Hepatocyte (in vitro differentiated cells): ENCODE data around the gene RBM4.

Experiments used
- EZH2 ChIP-seq: fragments of 200-600 bp; sonication (generic); IDR thresholded peaks from 2 replicates; pipeline ENCODE4 v1.6.1; 2016; ENCODE audit warnings: antibody characterized with exemption, mild to moderate bottlenecking, borderline replicate concordance
- TF ChIP-seq, protein P1 (sequence below): fragments of 200-600 bp; sonication (generic); IDR thresholded peaks from 2 replicates; pipeline ENCODE4 v1.5.1; 2016; ENCODE audit warnings: antibody characterized with exemption, mild to moderate bottlenecking; ENCODE audit not compliant: poor library complexity

DNA sequence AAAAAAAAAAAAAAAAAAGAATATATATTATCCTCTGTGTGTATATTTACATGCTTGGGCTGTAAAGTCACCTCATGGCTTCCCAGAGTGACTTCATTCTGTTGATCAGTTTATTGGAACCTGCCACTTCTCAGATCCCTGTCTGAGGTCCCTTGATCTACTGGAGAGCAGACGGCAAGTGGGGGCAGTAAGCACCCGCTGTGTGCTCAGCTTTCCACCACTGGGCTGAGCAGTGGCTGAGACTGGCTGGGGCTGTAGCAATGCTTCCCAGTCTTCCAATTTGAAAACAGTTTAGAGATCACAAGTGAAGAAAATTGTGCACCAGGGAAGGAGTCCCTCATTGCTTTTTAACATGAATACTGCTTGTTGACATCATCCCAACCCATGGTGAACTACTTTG, 46.1 kb downstream of the RBM4 start:
- TF ChIP-seq, protein P1, sequence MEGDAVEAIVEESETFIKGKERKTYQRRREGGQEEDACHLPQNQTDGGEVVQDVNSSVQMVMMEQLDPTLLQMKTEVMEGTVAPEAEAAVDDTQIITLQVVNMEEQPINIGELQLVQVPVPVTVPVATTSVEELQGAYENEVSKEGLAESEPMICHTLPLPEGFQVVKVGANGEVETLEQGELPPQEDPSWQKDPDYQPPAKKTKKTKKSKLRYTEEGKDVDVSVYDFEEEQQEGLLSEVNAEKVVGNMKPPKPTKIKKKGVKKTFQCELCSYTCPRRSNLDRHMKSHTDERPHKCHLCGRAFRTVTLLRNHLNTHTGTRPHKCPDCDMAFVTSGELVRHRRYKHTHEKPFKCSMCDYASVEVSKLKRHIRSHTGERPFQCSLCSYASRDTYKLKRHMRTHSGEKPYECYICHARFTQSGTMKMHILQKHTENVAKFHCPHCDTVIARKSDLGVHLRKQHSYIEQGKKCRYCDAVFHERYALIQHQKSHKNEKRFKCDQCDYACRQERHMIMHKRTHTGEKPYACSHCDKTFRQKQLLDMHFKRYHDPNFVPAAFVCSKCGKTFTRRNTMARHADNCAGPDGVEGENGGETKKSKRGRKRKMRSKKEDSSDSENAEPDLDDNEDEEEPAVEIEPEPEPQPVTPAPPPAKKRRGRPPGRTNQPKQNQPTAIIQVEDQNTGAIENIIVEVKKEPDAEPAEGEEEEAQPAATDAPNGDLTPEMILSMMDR, result no peak
- TF ChIP-seq EZH2, result no peak
